Measurements from ENCODE around the gene ADD2. TPM values are rescaled to one million over a fixed set of nuclear protein-coding genes. Genes with fewer than 3 reads are reported as not detected.

Gene ADD2
- polyA plus RNA-seq, 4 donors = 3.7 to 6.3 (median 6.0) TPM

GRCh38 chr2:70724366-70724765 lies 43.6 kb downstream of the ADD2 start:
- no peak for DNase-seq (ENCODE audit: low read depth in 4 of 4, low spot score in 3 of 4)

- no peak for DNase-seq (ENCODE audit: low read depth in 4 of 4, low spot score in 3 of 4)
Observed at GRCh38 chr2:70723286-70723885, 44.6 kb downstream of the ADD2 start.

GRCh38 chr2:70720124-70720523 lies 47.9 kb downstream of the ADD2 start:
- DNase-seq (ENCODE audit: low read depth in 4 of 4, low spot score in 3 of 4) = no peak

- no peak for DNase-seq (ENCODE audit: low read depth in 4 of 4, low spot score in 3 of 4)
Observed at GRCh38 chr2:70719231-70719630, 48.8 kb downstream of the ADD2 start.

GRCh38 chr2:70718736-70719135 lies 49.3 kb downstream of the ADD2 start:
- DNase-seq (ENCODE audit: low read depth in 4 of 4, low spot score in 3 of 4) = no peak

- no peak for DNase-seq (ENCODE audit: low read depth in 4 of 4, low spot score in 3 of 4)
Observed at GRCh38 chr2:70718241-70718640, 49.8 kb downstream of the ADD2 start.

- DNase-seq (ENCODE audit: low read depth in 4 of 4, low spot score in 3 of 4) = no peak
Observed at GRCh38 chr2:70717431-70718038, 50.5 kb downstream of the ADD2 start.

GRCh38 chr2:70716951-70717350 lies 51.0 kb downstream of the ADD2 start:
- no peak for DNase-seq (ENCODE audit: low read depth in 4 of 4, low spot score in 3 of 4)

- DNase-seq (ENCODE audit: low read depth in 4 of 4, low spot score in 3 of 4) = no peak
Observed at GRCh38 chr2:70716131-70716743, 51.8 kb downstream of the ADD2 start.

GRCh38 chr2:70715071-70715985 lies 52.7 kb downstream of the ADD2 start:
- no peak for DNase-seq (ENCODE audit: low read depth in 4 of 4, low spot score in 3 of 4)

- no peak for DNase-seq (ENCODE audit: low read depth in 4 of 4, low spot score in 3 of 4)
Observed at GRCh38 chr2:70714141-70714905, 53.7 kb downstream of the ADD2 start.

GRCh38 chr2:70712916-70713315 lies 55.1 kb downstream of the ADD2 start:
- no peak for DNase-seq (ENCODE audit: low read depth in 4 of 4, low spot score in 3 of 4)

GRCh38 chr2:70711191-70711590 lies 56.8 kb downstream of the ADD2 start:
- no peak for DNase-seq (ENCODE audit: low read depth in 4 of 4, low spot score in 3 of 4)

- DNase-seq (ENCODE audit: low read depth in 4 of 4, low spot score in 3 of 4) = no peak
Observed at GRCh38 chr2:70710038-70710690, 57.8 kb downstream of the ADD2 start.

GRCh38 chr2:70709275-70710037 lies 58.5 kb downstream of the ADD2 start:
- no peak for DNase-seq (ENCODE audit: low read depth in 4 of 4, low spot score in 3 of 4)

GRCh38 chr2:70708376-70709199 lies 59.4 kb downstream of the ADD2 start:
- no peak for DNase-seq (ENCODE audit: low read depth in 4 of 4, low spot score in 3 of 4)

GRCh38 chr2:70707706-70708105 lies 60.3 kb downstream of the ADD2 start:
- no peak for DNase-seq (ENCODE audit: low read depth in 4 of 4, low spot score in 3 of 4)

- no peak for DNase-seq (ENCODE audit: low read depth in 4 of 4, low spot score in 3 of 4)
Observed at GRCh38 chr2:70706026-70706795, 61.8 kb downstream of the ADD2 start.

Measured in left renal pelvis (tissue), 4 donors.